Activated CD4-positive, alpha-beta memory T cell treated with anti-CD3 and anti-CD28 coated beads for 36 hours (primary cell): ENCODE results near the gene TBC1D1. TPM values are rescaled to one million over a fixed set of nuclear protein-coding genes. Genes with fewer than 3 reads are reported as not detected.
A peak's percentile ranks its signal among the peaks of the same experiment; 100 is the strongest.

Experiments used
- CTCF ChIA-PET: fragments of 350-600 bp; sonication (Branson Sonifier 250); formaldehyde crosslinking; loops from one replicate; lab custom pipeline; 2021; ENCODE audit warnings: antibody characterized with exemption, inconsistent platforms; lab: Charles Lee
- POLR2A ChIA-PET: fragments of 350-600 bp; sonication (Branson Sonifier 250); formaldehyde crosslinking; loops from one replicate; lab custom pipeline; 2021; ENCODE audit warnings: antibody characterized with exemption; lab: Charles Lee
- DNase-seq: peaks from one replicate; pipeline ENCODE4 v3.0.0-alpha.2; 2020
- H3K27ac Mint-ChIP-seq: one replicate; pipeline ENCODE4 v1.8.0; 2021; ENCODE audit warnings: mixed read lengths
- H3K27me3 Mint-ChIP-seq: one replicate; pipeline ENCODE4 v1.8.0; 2021; ENCODE audit warnings: mixed read lengths
- H3K36me3 Mint-ChIP-seq: one replicate; pipeline ENCODE4 v1.8.0; 2021; ENCODE audit warnings: mixed read lengths
- H3K4me1 Mint-ChIP-seq: one replicate; pipeline ENCODE4 v1.8.0; 2021; ENCODE audit warnings: low read depth, mixed read lengths
- H3K4me3 Mint-ChIP-seq: one replicate; pipeline ENCODE4 v1.8.0; 2021; ENCODE audit warnings: mild to moderate bottlenecking, mixed read lengths
- H3K9me3 Mint-ChIP-seq: one replicate; pipeline ENCODE4 v1.8.0; 2021; ENCODE audit warnings: mixed read lengths
- intact Hi-C: fragments of 100-400 bp; cut with micrococcal nuclease; formaldehyde crosslinking; loops from one replicate; pipeline ENCODE4 v1.15.1; 2023
- total RNA-seq, 2 experiments: library from RNA; stranded (reverse); gene quantifications; one replicate each; pipeline ENCODE4 v1.2.3, GENCODE V29; 2021

The TBC1D1 gene
- total RNA-seq, 2 experiments from 2014 or later, result 67.6 to 70.4 TPM

- no peaks in the 10 kb centered on the region for H3K9me3 Mint-ChIP-seq
- CTCF ChIA-PET, result interaction anchor here (1.4 to 2.0 kb wide), 4 partner anchors 10 to 599 kb away, joined by 3 to 7 read pairs (median 4); no protein-coding TSS in a partner anchor
These were observed 177.2 kb downstream of the TBC1D1 start for GRCh38 chr4:38068107-38068506.

GRCh38 chr4:38069271-38069760 is 178.4 kb downstream of the TBC1D1 start:
- H3K27ac Mint-ChIP-seq, result peak overlapping the region; percentile 52
- H3K4me1 Mint-ChIP-seq, result peaks cover 27% of the 10 kb centered on the region
- no peaks in the 10 kb centered on the region for H3K9me3 Mint-ChIP-seq
- CTCF ChIA-PET, result interaction anchor here (0.7 to 2.2 kb wide), 19 partner anchors 9 to 725 kb away, joined by 3 to 20 read pairs (median 4); no protein-coding TSS in a partner anchor
- peak; percentile 55 for DNase-seq
- POLR2A ChIA-PET, result interaction anchor here (0.6 to 1.4 kb wide), 6 partner anchors 10 to 820 kb away, joined by 3 to 9 read pairs (median 6); no protein-coding TSS in a partner anchor
- no peaks in the 10 kb centered on the region for H3K27me3 Mint-ChIP-seq
- peaks cover 11% of the 10 kb centered on the region for H3K36me3 Mint-ChIP-seq
- H3K4me3 Mint-ChIP-seq, result no peak overlapping the region
- intact Hi-C loops, result no loop called here

More at GRCh38 chr4:38068107-38068506, 177.2 kb downstream of the TBC1D1 start:
- no peak overlapping the region for H3K27ac Mint-ChIP-seq
- intact Hi-C loops, result no loop called here
- no peak overlapping the region for H3K4me3 Mint-ChIP-seq
- no peaks in the 10 kb centered on the region for H3K27me3 Mint-ChIP-seq
- DNase-seq, result no peak
- POLR2A ChIA-PET, result no interaction called here
- H3K4me1 Mint-ChIP-seq, result peaks cover 24% of the 10 kb centered on the region
- peaks cover 8% of the 10 kb centered on the region for H3K36me3 Mint-ChIP-seq

GRCh38 chr4:38071801-38072431 is 181.0 kb downstream of the TBC1D1 start:
- no peak for DNase-seq
- Mint-ChIP-seq H3K4me1 (peaks cover 45% of the 10 kb centered on the region), H3K27ac (no peak overlapping the region), H3K27me3 (no peaks in the 10 kb centered on the region), H3K4me3 (no peak overlapping the region), H3K9me3 (no peaks in the 10 kb centered on the region), H3K36me3 (peaks cover 15% of the 10 kb centered on the region)
- CTCF ChIA-PET, result interaction anchor here (0.6 to 1.9 kb wide), 3 partner anchors 9 to 689 kb away, joined by 3 to 5 read pairs (median 3); no protein-coding TSS in a partner anchor
- intact Hi-C loops, result loop anchor here (1.0 to 10.0 kb wide), 2 partner anchors 60 to 453 kb away; no protein-coding TSS in a partner anchor
- POLR2A ChIA-PET, result interaction anchor here (0.6 to 0.7 kb wide), 2 partner anchors 88 to 99 kb away, joined by 3 read pairs; no protein-coding TSS in a partner anchor

GRCh38 chr4:38072578-38072977 is 181.7 kb downstream of the TBC1D1 start:
- DNase-seq, result peak; percentile 33
- intact Hi-C loops, result loop anchor here (1.0 to 10.0 kb wide), 2 partner anchors 60 to 452 kb away; no protein-coding TSS in a partner anchor
- ChIA-PET CTCF (interaction anchor here (0.6 kb wide), 1 partner anchor 688 kb away, joined by 3 read pairs; no protein-coding TSS in a partner anchor), POLR2A (interaction anchor here (0.7 kb wide), 1 partner anchor 88 kb away, joined by 3 read pairs; no protein-coding TSS in a partner anchor)
- Mint-ChIP-seq H3K36me3 (peaks cover 17% of the 10 kb centered on the region), H3K4me3 (no peak overlapping the region), H3K27me3 (no peaks in the 10 kb centered on the region), H3K27ac (no peak overlapping the region), H3K9me3 (no peaks in the 10 kb centered on the region), H3K4me1 (peaks cover 48% of the 10 kb centered on the region)

GRCh38 chr4:38073596-38074234 is 182.8 kb downstream of the TBC1D1 start:
- peak overlapping the region; percentile 25 for H3K27ac Mint-ChIP-seq
- CTCF ChIA-PET, result interaction anchor here (1.1 kb wide), 1 partner anchor 686 kb away, joined by 3 read pairs; no protein-coding TSS in a partner anchor
- intact Hi-C loops, result loop anchor here (10.0 kb wide), 1 partner anchor 451 kb away; no protein-coding TSS in a partner anchor
- H3K4me1 Mint-ChIP-seq, result peaks cover 55% of the 10 kb centered on the region
- POLR2A ChIA-PET, result no interaction called here
- no peaks in the 10 kb centered on the region for H3K27me3 Mint-ChIP-seq
- H3K4me3 Mint-ChIP-seq, result no peak overlapping the region
- H3K9me3 Mint-ChIP-seq, result no peaks in the 10 kb centered on the region
- peaks cover 20% of the 10 kb centered on the region for H3K36me3 Mint-ChIP-seq
- DNase-seq, result no peak

- Mint-ChIP-seq H3K27me3 (no peaks in the 10 kb centered on the region), H3K4me1 (peaks cover 50% of the 10 kb centered on the region), H3K9me3 (no peaks in the 10 kb centered on the region), H3K36me3 (peaks cover 21% of the 10 kb centered on the region), H3K4me3 (no peak overlapping the region), H3K27ac (peak overlapping the region; percentile 55)
- intact Hi-C loops, result loop anchor here (10.0 kb wide), 1 partner anchor 449 kb away; no protein-coding TSS in a partner anchor
- no peak for DNase-seq
- ChIA-PET CTCF (no interaction called here), POLR2A (no interaction called here)
These were observed 184.7 kb downstream of the TBC1D1 start for GRCh38 chr4:38075370-38076152.

- intact Hi-C loops, result loop anchor here (10.0 kb wide), 1 partner anchor 449 kb away; no protein-coding TSS in a partner anchor
- ChIA-PET POLR2A (no interaction called here), CTCF (no interaction called here)
- DNase-seq, result no peak
- peaks cover 50% of the 10 kb centered on the region for H3K4me1 Mint-ChIP-seq
- no peaks in the 10 kb centered on the region for H3K27me3 Mint-ChIP-seq
- peaks cover 21% of the 10 kb centered on the region for H3K36me3 Mint-ChIP-seq
- no peaks in the 10 kb centered on the region for H3K9me3 Mint-ChIP-seq
- no peak overlapping the region for H3K4me3 Mint-ChIP-seq
- peak overlapping the region; percentile 55 for H3K27ac Mint-ChIP-seq
These were observed 185.3 kb downstream of the TBC1D1 start for GRCh38 chr4:38076153-38076669.

GRCh38 chr4:38077791-38078489 is 187.1 kb downstream of the TBC1D1 start:
- ChIA-PET CTCF (interaction anchor here (1.0 to 2.4 kb wide), 8 partner anchors 9 to 102 kb away, joined by 3 to 9 read pairs (median 4); no protein-coding TSS in a partner anchor), POLR2A (interaction anchor here (1.3 to 2.0 kb wide), 2 partner anchors 13 to 83 kb away, joined by 4 to 20 read pairs; no protein-coding TSS in a partner anchor)
- H3K27me3 Mint-ChIP-seq, result no peaks in the 10 kb centered on the region
- DNase-seq, result no peak
- peaks cover 41% of the 10 kb centered on the region for H3K4me1 Mint-ChIP-seq
- H3K36me3 Mint-ChIP-seq, result peaks cover 25% of the 10 kb centered on the region
- intact Hi-C loops, result loop anchor here (1.0 to 10.0 kb wide), 3 partner anchors 12 to 447 kb away; no protein-coding TSS in a partner anchor
- H3K9me3 Mint-ChIP-seq, result no peaks in the 10 kb centered on the region
- H3K4me3 Mint-ChIP-seq, result no peak overlapping the region
- H3K27ac Mint-ChIP-seq, result peak overlapping the region; percentile 75

- peaks cover 20% of the 10 kb centered on the region for H3K36me3 Mint-ChIP-seq
- peak overlapping the region; percentile 75 for H3K27ac Mint-ChIP-seq
- peaks cover 37% of the 10 kb centered on the region for H3K4me1 Mint-ChIP-seq
- DNase-seq, result peak; percentile 50
- no peaks in the 10 kb centered on the region for H3K9me3 Mint-ChIP-seq
- intact Hi-C loops, result loop anchor here (1.0 to 10.0 kb wide), 4 partner anchors 11 to 446 kb away; no protein-coding TSS in a partner anchor
- H3K4me3 Mint-ChIP-seq, result no peak overlapping the region
- CTCF ChIA-PET, result interaction anchor here (0.6 to 2.4 kb wide), 13 partner anchors 9 to 1298 kb away, joined by 3 to 9 read pairs (median 3); no protein-coding TSS in a partner anchor
- POLR2A ChIA-PET, result interaction anchor here (1.0 to 2.0 kb wide), 3 partner anchors 10 to 82 kb away, joined by 3 to 20 read pairs (median 4); no protein-coding TSS in a partner anchor
- no peaks in the 10 kb centered on the region for H3K27me3 Mint-ChIP-seq
These were observed 187.9 kb downstream of the TBC1D1 start for GRCh38 chr4:38078590-38079421.
